Parathyroid adenoma (tissue), 2 donors: ENCODE measurements around the gene ZNF665.

Source experiments
- H2AFZ ChIP-seq: fragments of 300-600 bp; sonication (generic); one replicate; pipeline ENCODE4 v1.7.0; 2017; ENCODE audit warnings: antibody characterized with exemption, mild to moderate bottlenecking
- H3K27ac ChIP-seq: fragments of 300-600 bp; sonication (generic); one replicate; pipeline ENCODE4 v1.7.0; 2017
- H3K27me3 ChIP-seq: fragments of 300-600 bp; sonication (generic); one replicate; pipeline ENCODE4 v1.7.0; 2017; ENCODE audit warnings: low read length; ENCODE audit not compliant: control insufficient read depth, insufficient read depth
- H3K36me3 ChIP-seq: fragments of 300-600 bp; sonication (generic); one replicate; pipeline ENCODE4 v1.7.0; 2017; ENCODE audit warnings: low read length; ENCODE audit not compliant: control insufficient read depth, insufficient read depth
- H3K4me1 ChIP-seq: fragments of 300-600 bp; sonication (generic); one replicate; pipeline ENCODE4 v1.7.0; 2017; ENCODE audit warnings: control low read depth
- H3K4me2 ChIP-seq: fragments of 300-600 bp; sonication (generic); one replicate; pipeline ENCODE4 v1.7.0; 2017; ENCODE audit warnings: low read length
- H3K4me3 ChIP-seq: fragments of 300-600 bp; sonication (generic); one replicate; pipeline ENCODE4 v1.7.0; 2017; ENCODE audit warnings: low read depth, low read length
- H3K79me2 ChIP-seq: fragments of 300-600 bp; sonication (generic); one replicate; pipeline ENCODE4 v1.7.0; 2017; ENCODE audit warnings: control low read depth
- H3K9ac ChIP-seq: fragments of 300-600 bp; sonication (generic); one replicate; pipeline ENCODE4 v1.7.0; 2017; ENCODE audit warnings: mild to moderate bottlenecking
- H3K9me3 ChIP-seq: fragments of 300-600 bp; sonication (generic); one replicate; pipeline ENCODE4 v1.7.0; 2017; ENCODE audit warnings: low read length; ENCODE audit not compliant: control insufficient read depth
- CTCF ChIP-seq: fragments of 300-600 bp; sonication (generic); IDR thresholded peaks from one replicate; pipeline ENCODE4 v1.7.0; 2017; ENCODE audit warnings: antibody characterized with exemption, mild to moderate bottlenecking
- donor health status: primary hyperparathyroidism.

The ZNF665 gene

GRCh38 chr19:53147645-53148044 lies 45.5 kb downstream of the ZNF665 start:
- no peaks in the 10 kb centered on the region for H3K79me2 ChIP-seq
- no peak overlapping the region for H2AFZ ChIP-seq
- no peak for TF ChIP-seq CTCF
- H3K4me1 ChIP-seq = no peaks in the 10 kb centered on the region
- H3K9me3 ChIP-seq = no peaks in the 10 kb centered on the region
- H3K36me3 ChIP-seq = no peaks in the 10 kb centered on the region
- H3K4me2 ChIP-seq = no peak overlapping the region
- H3K27me3 ChIP-seq = no peaks in the 10 kb centered on the region
- no peak overlapping the region for H3K27ac ChIP-seq
- H3K9ac ChIP-seq = no peak overlapping the region
- no peak overlapping the region for H3K4me3 ChIP-seq

GRCh38 chr19:53140351-53140750 lies 52.8 kb downstream of the ZNF665 start:
- Histone ChIP-seq H3K4me1 (no peaks in the 10 kb centered on the region), H3K27me3 (no peaks in the 10 kb centered on the region), H3K79me2 (no peaks in the 10 kb centered on the region), H2AFZ (no peak overlapping the region), H3K4me2 (no peak overlapping the region), H3K9ac (no peak overlapping the region), H3K36me3 (no peaks in the 10 kb centered on the region), H3K9me3 (no peaks in the 10 kb centered on the region), H3K4me3 (no peak overlapping the region), H3K27ac (no peak overlapping the region)
- TF ChIP-seq CTCF = no peak

- Histone ChIP-seq H2AFZ (no peak overlapping the region), H3K27me3 (no peaks in the 10 kb centered on the region), H3K79me2 (peaks cover 3% of the 10 kb centered on the region), H3K4me2 (no peak overlapping the region), H3K36me3 (no peaks in the 10 kb centered on the region), H3K9ac (no peak overlapping the region), H3K4me3 (no peak overlapping the region), H3K4me1 (peaks cover 4% of the 10 kb centered on the region), H3K27ac (no peak overlapping the region), H3K9me3 (no peaks in the 10 kb centered on the region)
- TF ChIP-seq CTCF = no peak
Observed at GRCh38 chr19:53136432-53136831, 56.7 kb downstream of the ZNF665 start.

DNA sequence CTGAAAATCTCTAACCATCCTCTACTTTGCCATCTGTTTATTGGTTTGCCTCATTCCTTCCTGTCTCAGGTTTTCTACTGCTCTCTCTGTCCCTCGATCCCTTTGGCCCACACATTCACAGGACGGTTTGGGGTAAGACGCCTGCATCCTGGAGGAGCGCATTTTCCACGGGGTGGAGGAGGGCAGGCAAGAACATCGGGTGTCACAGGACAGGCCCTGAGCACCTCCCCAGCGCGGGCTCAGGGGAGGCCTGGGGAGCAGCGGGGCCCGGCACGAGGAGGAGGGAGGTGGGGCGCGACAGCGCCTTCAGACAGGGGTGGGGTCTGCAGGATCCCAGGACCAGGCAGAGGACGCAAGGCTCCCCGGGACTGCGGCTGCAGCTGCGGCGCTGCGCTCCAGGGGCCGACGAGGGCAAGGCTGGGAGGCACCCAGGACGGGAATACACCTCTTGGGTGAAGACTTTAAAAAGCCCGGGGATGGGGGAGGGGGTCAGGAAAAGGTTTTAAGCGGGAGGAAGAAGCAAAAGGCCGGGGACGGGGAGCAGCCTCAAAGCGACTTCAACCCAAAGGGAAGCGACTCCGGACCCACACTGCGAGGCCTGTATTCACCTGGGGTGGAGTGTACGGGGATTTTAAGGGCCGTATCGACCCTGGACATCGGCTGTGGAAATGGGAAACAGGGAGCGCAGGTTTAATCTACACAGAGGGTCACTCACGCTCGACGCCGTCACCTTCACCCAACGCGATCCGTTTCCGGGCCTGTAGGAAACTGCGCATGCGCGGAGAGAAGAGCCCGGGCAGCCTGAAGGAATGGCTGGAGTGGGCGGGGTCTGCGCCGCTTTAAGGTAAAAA lies 60.8 kb downstream of the ZNF665 start, which contains the start of gene ZNF415:
Gene ZNF415 (minus strand): TSS at position 770 of the 851 bp plus-strand sequence. CDS start 10,234 bp downstream, outside the sequence.
- Histone ChIP-seq H3K36me3 (no peaks in the 10 kb centered on the region), H3K9me3 (no peaks in the 10 kb centered on the region), H3K4me2 (peak within 1 kb of the TSS; percentile 98), H3K4me1 (peaks cover 4% of the 10 kb centered on the region), H3K27me3 (no peaks in the 10 kb centered on the region), H2AFZ (peak within 1 kb of the TSS; percentile 75), H3K27ac (peak within 1 kb of the TSS; percentile 45), H3K4me3 (peak within 1 kb of the TSS; percentile 88), H3K79me2 (peaks cover 3% of the 10 kb centered on the region), H3K9ac (no peak within 1 kb of the TSS)
- no peak for TF ChIP-seq CTCF

GRCh38 chr19:53131727-53132126 lies 61.4 kb downstream of the ZNF665 start:
- Histone ChIP-seq H3K79me2 (peaks cover 3% of the 10 kb centered on the region), H3K27me3 (no peaks in the 10 kb centered on the region), H3K4me3 (peak overlapping the region; percentile 88), H3K27ac (no peak overlapping the region), H3K9me3 (no peaks in the 10 kb centered on the region), H3K4me2 (peak overlapping the region; percentile 98), H3K9ac (no peak overlapping the region), H2AFZ (peak overlapping the region; percentile 75), H3K36me3 (no peaks in the 10 kb centered on the region), H3K4me1 (peaks cover 4% of the 10 kb centered on the region)
- no peak for TF ChIP-seq CTCF
